HCT116 (cell line): ENCODE measurements around the gene C4orf17.

Source experiments
- POLR2A ChIP-seq: IDR thresholded peaks from 2 replicates; pipeline ENCODE4 v1.7.0; 2011; ENCODE audit warnings: borderline replicate concordance; ENCODE audit not compliant: insufficient read depth, insufficient read length; ENCODE audit errors: extremely low read depth
- TF ChIP-seq, protein P1 (sequence below), 3 experiments: fragments of 200-600 bp in 1 of 3; sonication (generic) in 1 of 3; IDR thresholded peaks in 2 of 3; conservative IDR thresholded peaks in 1 of 3; 2 replicates each; pipeline ENCODE4 v1.5.1; 2012 to 2017; ENCODE audit warnings: low read depth in 2 of 3, low read length in 2 of 3, antibody characterized with exemption in 1 of 3, borderline replicate concordance in 1 of 3, control low read depth in 1 of 3, mild to moderate bottlenecking in 1 of 3, mixed read lengths in 1 of 3, mixed run types in 1 of 3, moderate library complexity in 1 of 3; ENCODE audit not compliant: insufficient read depth in 1 of 3

GRCh38 chr4:99572527-99573240 lies 61.9 kb downstream of the C4orf17 start:
- TF ChIP-seq, protein P1, sequence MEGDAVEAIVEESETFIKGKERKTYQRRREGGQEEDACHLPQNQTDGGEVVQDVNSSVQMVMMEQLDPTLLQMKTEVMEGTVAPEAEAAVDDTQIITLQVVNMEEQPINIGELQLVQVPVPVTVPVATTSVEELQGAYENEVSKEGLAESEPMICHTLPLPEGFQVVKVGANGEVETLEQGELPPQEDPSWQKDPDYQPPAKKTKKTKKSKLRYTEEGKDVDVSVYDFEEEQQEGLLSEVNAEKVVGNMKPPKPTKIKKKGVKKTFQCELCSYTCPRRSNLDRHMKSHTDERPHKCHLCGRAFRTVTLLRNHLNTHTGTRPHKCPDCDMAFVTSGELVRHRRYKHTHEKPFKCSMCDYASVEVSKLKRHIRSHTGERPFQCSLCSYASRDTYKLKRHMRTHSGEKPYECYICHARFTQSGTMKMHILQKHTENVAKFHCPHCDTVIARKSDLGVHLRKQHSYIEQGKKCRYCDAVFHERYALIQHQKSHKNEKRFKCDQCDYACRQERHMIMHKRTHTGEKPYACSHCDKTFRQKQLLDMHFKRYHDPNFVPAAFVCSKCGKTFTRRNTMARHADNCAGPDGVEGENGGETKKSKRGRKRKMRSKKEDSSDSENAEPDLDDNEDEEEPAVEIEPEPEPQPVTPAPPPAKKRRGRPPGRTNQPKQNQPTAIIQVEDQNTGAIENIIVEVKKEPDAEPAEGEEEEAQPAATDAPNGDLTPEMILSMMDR (IDR thresholded peaks at IDR 0.05 in 2 of 3, conservative IDR thresholded peaks at IDR 0.05 in 1 of 3; ENCODE audit: borderline replicate concordance in 1 of 3, insufficient read depth in 1 of 3, low read depth in 2 of 3, low read length in 2 of 3): no peak
- no peak for TF ChIP-seq POLR2A
